ENCODE data around the gene PXN.
A peak's percentile ranks its signal among the peaks of the same experiment; 100 is the strongest.
"Not testable (repeated sequence)": the region's sequence is repeated elsewhere in the genome, so short reads cannot be mapped to it uniquely, and the experiment has no call there.

Gene PXN

DNA sequence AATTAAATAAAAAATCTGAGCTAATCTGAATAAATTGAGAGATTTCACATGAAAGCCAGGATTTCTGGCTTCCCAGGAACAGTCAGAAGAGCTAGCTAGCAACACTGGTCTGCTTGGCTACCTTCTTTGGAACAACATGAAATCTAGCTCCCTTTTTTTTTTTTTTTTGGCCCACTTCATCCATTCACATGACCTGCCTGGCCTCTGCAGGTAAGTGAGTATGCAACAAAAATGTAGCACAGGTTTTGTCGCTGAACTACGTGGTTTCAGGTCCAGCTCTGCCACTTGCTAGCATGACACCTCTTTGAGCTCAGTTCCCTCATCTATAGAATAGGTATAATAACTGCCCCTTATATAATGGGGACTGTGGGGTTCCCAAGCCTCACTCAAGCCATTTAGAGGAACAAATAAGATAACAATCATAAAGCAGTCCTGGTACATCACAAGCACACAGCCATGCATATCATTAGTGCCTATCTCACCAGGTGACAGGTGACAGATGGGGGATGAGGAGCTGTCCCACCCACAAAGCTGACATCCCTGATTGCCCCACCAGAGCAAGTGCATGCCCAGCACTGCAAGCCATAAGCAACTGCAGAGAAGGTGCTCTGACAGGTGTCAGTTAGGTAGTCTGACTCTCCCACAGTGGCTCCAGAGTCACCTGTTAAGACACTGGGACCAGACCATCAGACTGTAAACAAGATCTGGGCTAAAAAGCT lies 25.6 kb downstream of the PXN start:
- DNase-seq = no peak

GRCh38 chr12:120238839-120239445 lies 26.6 kb downstream of the PXN start:
- no peak for DNase-seq

DNA sequence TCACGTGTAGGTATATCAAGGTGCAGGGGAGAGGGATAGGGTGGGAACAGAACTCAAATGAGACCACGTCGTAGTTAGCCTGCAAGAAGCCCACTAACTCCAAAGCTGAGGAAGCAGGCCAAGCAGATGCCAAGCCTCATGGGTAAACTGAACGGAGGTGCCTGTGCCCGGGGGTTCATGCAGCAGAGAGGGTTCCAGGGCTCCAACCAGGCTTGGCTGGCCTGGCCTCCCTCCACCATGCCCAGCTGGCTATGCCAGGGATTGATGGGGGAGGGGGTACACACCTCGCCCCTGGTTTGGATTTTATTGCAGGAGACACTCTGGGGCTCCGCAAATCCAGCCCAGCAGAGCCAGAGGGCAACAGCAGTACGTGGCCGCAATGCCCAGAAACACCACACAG lies 27.3 kb downstream of the PXN start:
- DNase-seq = no peak

DNA sequence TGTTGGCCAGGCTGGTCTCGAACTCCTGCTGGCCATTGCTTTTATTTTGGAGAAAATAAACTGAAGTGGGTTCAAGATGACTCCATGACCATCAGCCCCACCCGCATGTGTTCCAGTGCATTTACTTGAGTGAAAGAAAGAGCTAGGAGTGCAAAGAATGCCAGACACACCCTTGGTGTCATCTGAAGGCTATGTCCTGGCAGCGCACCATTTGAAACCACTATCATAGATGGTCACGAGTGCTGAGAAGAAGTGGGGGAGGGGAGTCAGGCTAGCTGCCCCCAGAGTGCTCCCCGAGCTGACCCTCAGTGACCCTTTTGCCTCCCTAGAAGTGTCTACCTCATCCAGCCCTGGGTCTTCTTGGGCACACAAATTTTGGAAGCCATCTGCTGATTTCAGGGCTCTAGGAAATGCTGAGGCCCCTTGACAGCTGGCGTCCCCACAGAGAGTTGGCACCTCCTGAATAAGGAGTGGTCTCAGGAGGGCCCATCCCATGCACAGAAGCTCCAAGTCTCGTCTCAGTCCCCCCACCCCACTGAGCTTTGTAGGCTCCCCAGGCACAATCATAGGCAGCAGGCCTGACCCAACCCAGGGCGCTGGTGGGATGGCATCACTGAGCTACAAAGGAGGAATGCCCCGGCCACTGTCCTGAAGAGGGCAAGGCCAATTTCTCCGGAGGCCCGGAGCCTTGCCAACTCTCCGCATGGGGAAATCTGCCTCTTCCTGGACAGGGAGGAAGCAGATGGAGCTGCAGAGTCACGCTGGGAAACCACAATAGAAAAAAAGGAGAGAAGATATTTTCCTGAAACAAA lies 28.0 kb downstream of the PXN start:
- DNase-seq = no peak

GRCh38 chr12:120236809-120237208 lies 28.7 kb downstream of the PXN start:
- DNase-seq = not testable (repeated sequence)

DNA sequence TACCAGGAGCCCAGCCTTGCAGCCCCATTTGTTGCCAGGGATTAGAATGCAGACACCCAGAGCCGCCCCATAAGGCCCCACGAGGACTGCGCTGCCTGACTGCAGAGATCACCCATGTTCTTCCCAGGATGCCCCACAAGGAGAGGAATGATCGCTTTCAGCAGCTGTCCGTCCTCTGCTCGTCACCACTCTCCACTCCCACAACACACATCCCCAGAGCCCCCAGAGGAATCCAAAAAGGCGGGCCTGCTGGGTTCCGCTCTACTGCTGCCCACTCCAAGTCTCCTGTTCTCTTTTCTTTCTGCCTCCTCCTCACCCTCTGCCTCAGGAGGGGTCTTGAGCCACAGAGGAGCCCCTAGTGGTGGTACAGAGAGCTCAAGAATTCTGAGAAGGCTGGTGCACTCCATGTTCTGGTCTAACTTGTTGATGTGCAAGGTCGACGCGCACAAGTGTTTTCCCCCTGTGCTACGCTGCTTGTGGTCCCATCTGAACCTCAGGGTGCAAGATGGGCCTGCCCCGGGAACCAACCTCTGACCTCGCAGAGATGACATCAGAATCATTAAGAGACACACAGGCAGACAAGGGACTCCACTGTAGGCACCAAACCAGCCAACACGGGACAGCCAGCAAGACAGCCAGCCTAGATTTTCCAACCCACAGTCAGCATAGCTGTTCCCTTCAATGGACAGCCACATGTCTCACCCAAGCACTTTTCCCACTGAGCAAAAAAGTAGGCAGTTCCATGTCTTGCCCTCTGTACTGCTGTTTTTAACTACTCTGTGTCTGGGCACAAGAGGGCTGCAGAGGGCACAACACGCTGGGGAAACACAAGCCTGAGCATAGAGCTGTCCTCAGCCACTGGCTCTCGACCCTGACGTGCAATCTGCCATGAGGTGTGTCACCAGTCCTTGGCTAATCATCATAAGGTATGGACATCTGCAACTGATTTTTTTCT lies 29.9 kb downstream of the PXN start:
- DNase-seq = no peak

DNA sequence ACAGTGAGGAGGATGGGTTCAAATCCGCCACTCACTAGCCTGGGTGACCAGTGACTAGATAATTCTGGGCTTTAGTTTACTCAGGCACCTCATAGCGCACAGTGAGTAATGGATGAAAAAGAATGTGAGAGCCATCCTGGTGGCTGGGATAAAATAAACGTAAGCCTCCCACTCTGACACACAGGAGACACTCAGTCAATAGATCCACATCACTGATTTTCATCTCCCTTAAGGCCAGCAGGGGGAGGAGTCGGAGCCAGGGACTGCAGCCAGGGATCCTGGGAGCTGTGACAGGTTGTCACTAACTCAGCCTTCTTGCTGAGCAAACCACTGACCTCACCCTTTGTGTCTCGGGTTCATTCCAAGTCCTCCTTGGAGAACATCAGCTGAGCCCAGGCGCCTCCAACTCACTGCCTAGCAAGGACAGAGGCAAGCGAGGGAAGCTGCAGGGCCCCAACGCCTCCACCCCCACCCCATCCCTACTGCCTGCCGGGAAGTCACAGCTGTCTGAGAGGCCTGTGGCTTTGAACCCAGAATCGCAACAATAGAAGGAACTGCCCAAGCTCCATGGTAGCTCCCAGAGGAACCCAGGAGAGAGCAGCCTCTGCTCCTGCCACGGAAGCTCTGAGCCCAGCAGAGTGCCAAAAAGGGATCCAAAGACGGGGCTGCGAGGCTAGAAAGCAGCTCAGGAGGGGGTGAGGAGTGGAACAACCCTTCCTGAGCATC lies 30.7 kb downstream of the PXN start:
- DNase-seq = peak; percentile 83

- DNase-seq = no peak
Observed at GRCh38 chr12:120231316-120232011, 34.1 kb downstream of the PXN start.

DNA sequence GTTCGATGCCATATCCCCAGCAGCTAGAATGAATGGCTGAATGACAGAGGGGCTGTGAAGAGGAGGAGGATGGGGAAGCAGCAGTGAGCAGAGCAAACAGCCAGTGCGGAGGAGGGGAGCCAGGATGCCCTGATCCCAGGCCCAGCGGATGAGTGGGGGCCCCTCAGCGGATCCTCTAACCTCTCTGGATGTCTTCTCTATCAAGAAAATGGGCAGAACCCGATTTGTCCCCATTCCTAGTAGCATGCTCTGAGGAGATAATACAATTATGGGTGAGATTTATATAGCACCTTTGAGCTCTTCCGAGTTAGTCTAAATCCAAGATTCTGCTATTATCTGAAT lies 34.6 kb downstream of the PXN start:
- no peak for DNase-seq

DNA sequence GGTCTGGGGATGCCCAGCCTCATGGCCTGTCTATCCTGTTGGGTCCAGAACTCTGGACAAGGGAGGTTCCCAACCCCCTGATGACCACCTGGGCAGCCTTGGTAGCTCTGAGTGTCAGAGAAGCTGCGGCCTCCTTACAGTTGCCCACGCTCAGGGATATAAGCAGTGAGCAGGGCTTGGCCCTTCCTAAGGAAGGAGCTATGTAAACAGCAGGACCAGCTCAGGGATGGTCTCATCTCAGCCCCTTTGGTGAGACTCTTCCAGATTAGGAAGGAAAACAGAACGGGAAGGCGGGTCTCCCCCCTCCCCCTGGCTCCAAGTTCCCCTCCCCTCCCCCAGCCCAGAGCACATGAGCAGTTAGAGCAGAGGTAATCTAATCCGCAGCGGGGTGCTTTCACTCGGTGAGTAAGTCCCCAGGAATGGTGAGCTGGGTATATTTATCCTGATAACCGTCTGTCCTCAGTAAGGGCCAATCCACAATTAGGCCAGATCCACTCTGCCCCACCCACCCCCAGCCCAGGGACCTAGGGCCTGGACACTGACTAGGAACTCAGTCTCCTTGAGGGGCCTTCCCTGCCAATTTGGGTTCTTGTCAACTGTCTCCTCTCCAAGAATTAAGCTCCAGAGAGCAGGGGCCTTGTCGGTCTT lies 35.1 kb downstream of the PXN start:
- peak; percentile 61 for DNase-seq

GRCh38 chr12:120229487-120230325 lies 35.8 kb downstream of the PXN start:
- DNase-seq = peak; percentile 60

GRCh38 chr12:120229071-120229486 lies 36.5 kb downstream of the PXN start:
- DNase-seq = no peak

GRCh38 chr12:120228291-120229070 lies 37.0 kb downstream of the PXN start:
- peak; percentile 89 for DNase-seq

DNA sequence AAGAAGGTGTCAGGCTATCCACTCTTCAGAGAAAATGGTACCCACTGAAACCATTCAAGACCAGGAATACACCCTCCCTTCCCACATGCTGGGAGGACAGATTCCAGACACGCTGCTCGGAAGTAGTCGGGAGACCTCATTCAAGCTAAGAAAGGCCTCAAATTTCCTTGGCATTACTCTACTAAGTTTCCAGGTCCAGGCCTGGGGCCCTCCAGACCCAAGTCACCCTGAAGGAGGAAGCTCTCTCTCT lies 37.6 kb downstream of the PXN start:
- no peak for DNase-seq

DNA sequence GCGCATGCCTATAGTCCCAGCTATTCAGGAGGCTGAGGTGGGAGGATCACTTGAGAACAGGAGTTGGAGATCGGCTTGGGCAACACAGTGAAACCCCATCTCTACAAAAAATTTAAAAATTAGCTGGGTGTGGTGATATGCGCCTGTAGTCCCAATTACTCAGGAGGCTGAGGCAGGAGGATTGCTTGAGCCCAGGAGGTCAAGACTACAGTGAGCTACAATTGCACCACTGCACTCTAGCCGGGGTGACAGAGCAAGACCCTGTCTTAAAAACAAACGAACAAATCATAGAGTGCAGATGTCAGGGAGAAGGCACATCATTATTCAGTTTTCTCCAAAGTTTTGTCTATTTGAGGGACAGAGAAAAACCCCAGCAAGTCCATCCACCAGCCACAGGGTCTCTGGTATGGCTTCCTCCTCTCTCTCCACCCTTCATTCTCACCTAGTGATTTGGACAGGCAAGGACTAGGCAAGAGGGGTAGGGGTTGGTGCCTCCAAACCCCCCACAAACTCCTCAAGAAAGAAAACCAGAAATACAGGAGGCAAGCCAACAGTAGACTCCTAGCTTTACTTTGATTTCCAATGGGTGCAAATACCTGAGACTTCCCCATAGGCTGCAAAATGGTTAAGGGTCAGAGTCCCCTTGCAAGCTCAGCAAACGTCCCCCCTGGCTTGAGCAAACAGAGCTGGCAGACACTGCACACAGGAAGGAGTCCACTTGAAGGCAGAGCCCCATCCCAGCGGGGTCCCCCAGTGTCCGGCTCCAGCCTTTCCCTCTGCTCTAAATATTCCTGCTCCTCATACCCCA lies 38.1 kb downstream of the PXN start:
- no peak for DNase-seq

- DNase-seq = no peak
Observed at GRCh38 chr12:120225852-120226640, 39.5 kb downstream of the PXN start.

- DNase-seq = no peak
Observed at GRCh38 chr12:120225200-120225558, 40.4 kb downstream of the PXN start.
